Aorta (tissue), 5 donors: Measurements from ENCODE around the gene GALNT2. TPM values are rescaled to one million over a fixed set of nuclear protein-coding genes. Genes with fewer than 3 reads are reported as not detected.

Source experiments
- ATAC-seq: fragments of 200-7000 bp; cut with Tn5 transposase; one replicate; pipeline ENCODE4 v1.9.1; 2022; ENCODE audit warnings: moderate library complexity; ENCODE audit not compliant: low FRiP score
- DNase-seq, 2 donors: peaks; one replicate each; pipeline ENCODE4 v3.0.0-alpha.2; 2020
- H3K27ac ChIP-seq, 2 donors: one replicate each; pipeline ENCODE4 v1.5.1; 2013; ENCODE audit warnings: low read length in 2 of 2, mild to moderate bottlenecking in 2 of 2, moderate library complexity in 2 of 2, control low read depth in 1 of 2, inconsistent platforms in 1 of 2, low read depth in 1 of 2
- H3K27me3 ChIP-seq, 2 donors: one replicate each; pipeline ENCODE4 v1.6.1; 2013; ENCODE audit warnings: control low read depth in 1 of 2, low read length in 1 of 2, mild to moderate bottlenecking in 1 of 2, moderate library complexity in 1 of 2; ENCODE audit not compliant: insufficient read depth in 2 of 2, control insufficient read depth in 1 of 2
- H3K36me3 ChIP-seq, 2 donors: one replicate each; pipeline ENCODE4 v1.6.1; 2013; ENCODE audit warnings: control low read depth in 1 of 2, low read length in 1 of 2, mild to moderate bottlenecking in 1 of 2; ENCODE audit not compliant: insufficient read depth in 2 of 2, control insufficient read depth in 1 of 2
- H3K4me1 ChIP-seq, 2 donors: one replicate each; pipeline ENCODE4 v1.6.1; 2013; ENCODE audit warnings: low read length in 2 of 2, control low read depth in 1 of 2, mild to moderate bottlenecking in 1 of 2, moderate library complexity in 1 of 2; ENCODE audit not compliant: insufficient read depth in 2 of 2, control insufficient read depth in 1 of 2
- H3K4me3 ChIP-seq, 2 donors: one replicate each; pipeline ENCODE4 v1.5.1; 2013; ENCODE audit warnings: low read length in 2 of 2, control low read depth in 1 of 2, mild to moderate bottlenecking in 1 of 2
- H3K9me3 ChIP-seq: one replicate; pipeline ENCODE4 v1.6.1; 2013; ENCODE audit warnings: mild to moderate bottlenecking, low read length; ENCODE audit not compliant: control insufficient read depth
- WGBS, 2 donors: extraction: QIAGEN DNeasy Blood & Tissue Kit; methylation state at CpG; one replicate each; pipeline ENCODE4 v1.1.7; 2013; 5-methylcytosine and 5-hydroxymethylcytosine counted together
- intact Hi-C, 2 donors: fragments of 100-400 bp; cut with DNase I; formaldehyde crosslinking; loops; one replicate each; pipeline versions ENCODE4 v1.14.2 to v1.15.0; 2022
- polyA plus RNA-seq, 2 donors: library from polyadenylated mRNA; stranded (reverse); fragments of 200-250 nt; gene quantifications; one replicate each; pipeline ENCODE4 v1.2.3, GENCODE V29; 2013
- total RNA-seq, 2 donors: library from RNA; stranded (reverse); fragmentation: NEBNext Ultra II Directional; extraction: Animal tissue kit (Norgen Biotek cat#: 25700); gene quantifications; one replicate each; pipeline ENCODE4 v1.2.1, GENCODE V29; 2021
- donor health status: healthy with polysubstance abuse.
- donor health status: Bipolar disorder and iron deficiency.
- donor health status: DM: no; HTN: no; CAD: no.
- donor health status: DM: no; HTN: no; CAD: no.
- donor health status: DM: yes; HTN: yes; CAD: no.

GALNT2 gene
- total and polyA plus RNA-seq, 4 donors = 29.1 to 116 (median 105) TPM

DNA sequence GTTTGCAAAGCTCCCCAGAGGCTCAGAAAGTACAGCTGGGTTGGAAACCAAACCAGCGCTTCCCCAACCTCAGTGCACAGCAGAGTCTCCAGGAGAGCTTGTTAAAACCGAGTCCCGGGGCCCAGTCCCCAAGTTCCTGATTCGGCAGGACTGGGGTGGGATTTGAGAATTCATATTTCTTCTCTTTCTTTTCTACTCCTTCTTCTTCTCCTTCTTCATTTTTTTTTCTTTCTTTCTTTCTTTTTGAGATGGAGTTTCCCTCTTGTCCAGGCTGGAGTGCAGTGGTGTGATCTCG lies 222.3 kb downstream of the GALNT2 start:
- H3K36me3 ChIP-seq = no peaks in the 10 kb centered on the region
- no peaks in the 10 kb centered on the region for H3K27me3 ChIP-seq
- no peak overlapping the region for H3K4me3 ChIP-seq
- 91 to 94% methylated on average over 5 of the region's 5 CpGs for WGBS, 2 donors
- no peak overlapping the region for H3K27ac ChIP-seq
- H3K4me1 ChIP-seq = no peaks in the 10 kb centered on the region
- H3K9me3 ChIP-seq = no peaks in the 10 kb centered on the region
- intact Hi-C loops = no loop called here
- DNase-seq = no peak
- ATAC-seq = no peak

DNA sequence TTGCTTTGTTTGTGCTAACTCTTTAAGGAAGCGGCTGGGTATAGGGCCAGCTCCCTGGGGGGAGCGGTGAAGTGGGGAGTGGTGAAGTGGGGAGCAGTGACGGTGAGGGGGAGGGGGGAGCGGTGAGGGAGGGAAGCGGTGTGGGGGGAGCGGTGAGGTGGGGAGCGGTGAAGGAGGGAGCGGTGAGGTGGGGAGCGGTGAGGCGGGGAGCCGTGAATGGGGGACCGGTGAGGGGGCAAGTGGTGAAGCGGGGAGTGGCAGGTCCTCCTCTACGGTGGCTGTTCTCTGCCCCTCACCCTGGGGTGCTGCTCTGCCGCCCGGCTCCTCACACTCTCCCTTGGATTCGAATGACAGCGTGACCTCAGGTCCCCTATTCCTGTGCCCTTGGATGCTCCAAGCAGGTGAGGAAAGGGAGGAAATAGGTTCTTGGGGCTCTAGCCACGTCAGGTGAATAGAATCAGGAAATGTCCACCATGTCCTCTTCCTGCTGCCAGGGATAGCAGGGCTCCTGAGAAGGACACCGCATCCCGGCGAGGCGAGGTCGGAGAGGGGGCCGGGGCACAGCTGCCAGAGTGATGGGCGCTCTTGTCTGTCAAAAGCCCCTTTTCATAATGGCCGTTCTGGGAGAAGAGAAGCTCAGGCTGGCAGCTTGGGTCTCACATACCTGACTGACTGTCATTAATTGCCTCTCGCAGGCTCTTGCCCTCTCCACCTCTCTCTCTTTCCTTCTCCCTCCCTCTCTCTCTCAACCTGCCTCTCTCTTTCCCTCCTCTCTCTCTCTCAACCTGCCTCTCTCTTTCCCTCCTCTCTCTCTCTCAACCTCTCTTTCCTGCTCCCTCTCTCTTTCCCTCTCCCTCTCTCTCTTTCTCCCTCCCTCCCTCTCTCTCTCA lies 224.9 kb downstream of the GALNT2 start:
- WGBS, 2 donors = 88 to 89% methylated on average over 19 to 28 of the region's 28 CpGs

DNA sequence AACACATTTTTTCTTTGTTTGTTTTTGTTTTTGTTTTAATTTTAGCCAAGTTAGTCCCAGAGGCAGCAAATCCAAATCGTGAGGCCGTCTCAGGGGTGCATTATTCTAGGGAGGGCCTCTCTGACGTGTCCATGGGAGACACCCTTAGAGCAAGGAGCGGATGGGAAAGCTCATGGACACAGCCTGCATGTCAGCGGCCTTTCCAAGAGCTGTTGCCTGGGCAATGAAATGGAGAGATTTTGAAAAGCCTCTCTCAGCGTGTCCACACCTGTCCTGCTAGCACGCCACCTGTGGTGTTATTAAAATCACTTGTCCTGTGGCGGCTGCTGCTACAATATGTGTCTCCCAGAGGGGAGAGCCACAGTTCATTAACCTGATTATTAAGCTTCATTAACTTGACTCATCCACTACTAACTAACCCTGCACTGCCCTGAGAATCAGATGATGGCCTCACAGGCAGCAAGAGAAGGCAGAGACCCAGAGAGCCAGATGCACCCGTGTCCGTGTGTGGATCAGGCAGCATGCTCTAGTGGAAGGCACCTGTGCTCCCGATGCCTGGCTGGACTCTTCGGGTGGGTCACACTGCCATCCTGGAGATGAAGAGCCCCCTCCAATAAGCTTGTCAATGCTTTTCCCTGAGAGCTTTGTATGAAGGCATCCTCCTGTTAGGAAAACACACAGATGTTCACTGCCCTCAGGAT lies 225.8 kb downstream of the GALNT2 start:
- intact Hi-C loops = no loop called here
- Histone ChIP-seq H3K9me3 (no peaks in the 10 kb centered on the region), H3K4me1 (no peaks in the 10 kb centered on the region), H3K4me3 (no peak overlapping the region), H3K36me3 (no peaks in the 10 kb centered on the region), H3K27me3 (no peaks in the 10 kb centered on the region), H3K27ac (no peak overlapping the region)
- 84 to 86% methylated on average over 12 of the region's 12 CpGs for WGBS, 2 donors
- no peak for ATAC-seq
- DNase-seq = peak in 1 of 2 donors; percentile 14

More for the DNA sequence above, 224.9 kb downstream of the GALNT2 start:
- no peak overlapping the region for H3K27ac ChIP-seq
- H3K4me1 ChIP-seq = no peaks in the 10 kb centered on the region
- no peak for ATAC-seq
- no peak overlapping the region for H3K4me3 ChIP-seq
- intact Hi-C loops = no loop called here
- H3K27me3 ChIP-seq = no peaks in the 10 kb centered on the region
- H3K9me3 ChIP-seq = no peaks in the 10 kb centered on the region
- H3K36me3 ChIP-seq = no peaks in the 10 kb centered on the region
- DNase-seq = peak in 1 of 2 donors; percentile 57

DNA sequence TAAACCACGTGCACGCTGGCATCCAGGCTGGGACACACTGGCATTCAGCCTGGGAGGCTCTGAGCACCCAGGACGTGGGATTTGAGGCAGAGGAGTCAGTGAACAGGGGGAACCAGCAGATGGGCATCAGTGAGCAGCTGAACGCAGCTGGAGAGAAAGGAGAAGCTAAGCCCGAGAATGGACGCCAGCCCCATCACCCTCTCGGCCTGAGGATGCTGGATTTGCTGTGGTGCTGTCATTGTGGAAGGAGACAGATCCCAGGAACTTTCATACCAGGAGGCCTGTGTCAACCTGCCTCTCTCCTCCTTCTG lies 226.3 kb downstream of the GALNT2 start:
- H3K4me1 ChIP-seq = no peaks in the 10 kb centered on the region
- H3K27me3 ChIP-seq = no peaks in the 10 kb centered on the region
- no peak overlapping the region for H3K4me3 ChIP-seq
- H3K36me3 ChIP-seq = no peaks in the 10 kb centered on the region
- intact Hi-C loops = no loop called here
- WGBS, 2 donors = 75 to 76% methylated on average over 7 of the region's 7 CpGs
- DNase-seq = peak in 1 of 2 donors; percentile 33
- no peaks in the 10 kb centered on the region for H3K9me3 ChIP-seq
- ATAC-seq = no peak
- no peak overlapping the region for H3K27ac ChIP-seq

DNA sequence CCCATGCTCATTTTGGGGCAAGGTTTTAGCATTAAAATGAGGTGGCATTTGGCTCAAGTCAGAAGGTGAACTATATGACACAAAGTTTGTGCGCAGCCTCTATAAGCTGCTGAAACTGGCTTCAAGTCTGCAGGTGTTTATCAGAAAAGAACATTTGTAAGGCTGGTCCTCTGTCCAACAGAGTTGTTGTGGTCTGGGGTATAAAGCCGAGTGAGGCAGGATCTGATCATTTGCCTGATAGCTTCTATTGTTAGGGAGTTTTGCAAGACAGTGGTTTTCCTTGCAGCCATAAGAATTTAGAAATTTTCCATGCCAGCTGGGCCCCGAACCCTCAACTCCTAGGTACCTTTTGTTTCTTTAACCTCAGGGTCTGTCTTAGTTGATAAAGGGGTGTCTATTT lies 228.3 kb downstream of the GALNT2 start:
- H3K27ac ChIP-seq = no peak overlapping the region
- no peaks in the 10 kb centered on the region for H3K9me3 ChIP-seq
- ATAC-seq (no peak), DNase-seq (no peak)
- H3K36me3 ChIP-seq = no peaks in the 10 kb centered on the region
- intact Hi-C loops = no loop called here
- no peaks in the 10 kb centered on the region for H3K4me1 ChIP-seq
- H3K4me3 ChIP-seq = no peak overlapping the region
- H3K27me3 ChIP-seq = no peaks in the 10 kb centered on the region
- 96% methylated on average over 3 of the region's 3 CpGs for WGBS, 2 donors

DNA sequence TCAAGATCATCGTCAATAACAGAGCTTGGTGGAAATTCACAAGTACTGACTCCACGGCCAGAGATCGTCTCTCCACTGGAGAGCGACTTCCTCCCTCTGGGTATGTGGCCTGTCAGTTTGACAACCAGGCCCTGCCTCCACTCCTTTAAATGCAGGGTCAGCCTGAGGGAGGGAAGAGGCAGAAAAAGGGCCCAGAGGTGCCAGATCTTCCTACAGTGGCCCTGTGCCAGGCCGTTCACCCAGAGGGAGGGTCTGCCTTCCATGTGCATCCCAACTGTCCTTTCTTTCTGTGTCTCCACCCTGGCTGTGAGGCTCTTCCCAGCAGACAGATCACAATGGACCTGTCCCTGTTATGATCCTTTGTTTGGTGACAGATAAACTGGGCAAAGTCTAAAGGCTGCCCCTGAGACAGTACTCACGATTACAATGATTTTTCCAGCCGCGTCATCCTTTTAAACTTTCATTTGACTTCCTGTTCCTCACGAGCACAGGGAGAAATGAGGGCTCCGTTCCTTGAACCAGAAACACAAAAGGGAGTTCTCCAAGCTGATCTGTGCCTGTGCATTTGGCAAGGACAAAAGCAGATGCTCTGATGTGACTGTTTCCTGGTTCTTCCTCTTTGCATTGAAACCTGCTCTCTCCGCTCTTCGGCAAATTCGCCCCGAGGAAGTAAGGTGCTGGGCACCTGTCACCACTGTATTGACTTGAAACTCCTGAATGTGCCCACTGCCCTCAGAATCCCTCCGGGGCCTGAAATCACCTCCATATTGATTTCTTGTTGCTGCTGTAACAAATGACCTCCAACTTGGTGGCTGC lies 232.4 kb downstream of the GALNT2 start:
- WGBS, 2 donors = 84 to 89% methylated on average over 15 of the region's 15 CpGs
- no peaks in the 10 kb centered on the region for H3K36me3 ChIP-seq
- H3K27ac ChIP-seq = no peak overlapping the region
- H3K4me3 ChIP-seq = no peak overlapping the region
- intact Hi-C loops = no loop called here
- no peaks in the 10 kb centered on the region for H3K27me3 ChIP-seq
- peak in 1 of 2 donors; percentile 32 for DNase-seq
- no peaks in the 10 kb centered on the region for H3K9me3 ChIP-seq
- no peak for ATAC-seq
- H3K4me1 ChIP-seq = no peaks in the 10 kb centered on the region

DNA sequence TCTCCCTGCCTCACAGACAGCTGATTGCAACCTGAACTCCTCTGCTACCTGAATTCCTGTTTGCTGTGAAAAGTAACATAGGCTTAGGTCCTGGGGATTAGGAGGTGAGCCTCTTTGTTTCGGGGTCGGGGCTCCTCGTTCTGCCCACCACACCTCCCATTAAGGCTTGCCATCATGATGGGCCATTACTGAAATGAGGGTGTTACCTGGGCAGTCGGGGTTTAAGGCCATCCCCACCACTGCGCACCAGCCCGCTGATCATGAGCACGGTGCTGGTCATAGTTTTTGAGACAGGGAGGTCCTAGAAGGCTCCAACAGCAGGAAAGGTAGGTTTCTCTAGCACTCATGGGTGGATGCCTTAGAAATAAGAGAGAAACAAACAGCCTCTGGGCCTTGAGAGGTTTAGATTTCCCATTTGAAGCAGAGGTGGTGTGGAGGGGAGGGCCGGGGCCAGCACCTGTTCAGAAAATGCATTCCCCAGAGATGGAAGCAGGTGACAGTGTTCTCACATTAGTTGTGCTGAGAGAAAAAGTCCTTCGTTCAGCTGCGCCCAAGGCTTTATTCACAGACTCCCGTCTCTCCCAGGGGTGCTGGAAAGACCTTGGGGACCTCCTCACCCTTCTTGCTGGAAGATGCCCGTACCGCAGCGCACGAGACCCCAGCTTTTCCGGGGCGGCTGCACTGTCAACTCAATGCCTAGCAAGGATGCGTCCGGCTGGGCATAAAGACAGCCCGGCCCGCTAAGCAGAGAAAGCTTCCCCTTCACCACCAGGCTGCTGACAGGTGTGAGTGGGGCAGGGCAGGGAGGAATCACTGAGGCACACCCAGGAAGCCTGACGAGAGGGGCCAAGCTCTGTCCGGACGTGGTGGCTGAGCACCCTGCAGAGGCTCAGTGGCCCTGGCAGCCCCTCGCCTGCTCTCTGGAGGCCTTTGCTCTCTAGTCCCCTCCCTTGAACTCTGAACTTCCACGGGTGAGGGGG lies 233.6 kb downstream of the GALNT2 start:
- Histone ChIP-seq H3K27me3 (no peaks in the 10 kb centered on the region), H3K27ac (no peak overlapping the region), H3K4me1 (no peaks in the 10 kb centered on the region), H3K9me3 (no peaks in the 10 kb centered on the region), H3K36me3 (no peaks in the 10 kb centered on the region), H3K4me3 (no peak overlapping the region)
- ATAC-seq (no peak), DNase-seq (peak in 1 of 2 donors; percentile 75)
- WGBS, 2 donors = 90 to 92% methylated on average over 26 of the region's 26 CpGs
- intact Hi-C loops = no loop called here

DNA sequence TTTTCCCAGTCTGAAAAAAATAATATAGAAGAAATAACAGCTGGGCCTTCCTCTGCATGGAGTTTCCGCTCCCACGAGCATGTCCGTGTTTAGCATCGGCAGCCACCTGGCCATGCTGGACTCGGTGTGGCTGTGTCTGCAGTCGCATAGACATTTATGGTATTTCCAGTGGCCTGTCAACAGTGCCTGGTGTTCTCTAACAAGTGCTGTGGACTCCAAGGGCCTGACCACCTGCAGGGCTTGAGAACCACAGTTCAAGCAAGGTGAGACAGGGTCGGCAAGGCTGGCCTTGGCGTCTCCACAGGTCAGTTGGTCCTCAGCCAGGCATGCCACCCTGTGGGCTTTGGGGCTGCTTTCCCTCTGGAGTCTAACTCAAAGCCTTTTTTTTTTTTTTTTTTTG lies 234.3 kb downstream of the GALNT2 start:
- Histone ChIP-seq H3K9me3 (no peaks in the 10 kb centered on the region), H3K27me3 (no peaks in the 10 kb centered on the region), H3K27ac (no peak overlapping the region), H3K36me3 (no peaks in the 10 kb centered on the region), H3K4me3 (no peak overlapping the region), H3K4me1 (no peaks in the 10 kb centered on the region)
- intact Hi-C loops = no loop called here
- DNase-seq = peak in 1 of 2 donors; percentile 59
- ATAC-seq = no peak
- 92 to 95% methylated on average over 8 of the region's 8 CpGs for WGBS, 2 donors
